Neural progenitor cell (in vitro differentiated cells): ENCODE data around the gene TPPP. TPM values are rescaled to one million over a fixed set of nuclear protein-coding genes. Genes with fewer than 3 reads are reported as not detected.
A peak's percentile ranks its signal among the peaks of the same experiment; 100 is the strongest.

Source experiments
- DNase-seq: peaks from one replicate; pipeline ENCODE4 v3.0.0-alpha.2; 2016; ENCODE audit warnings: low spot score
- H2AFZ ChIP-seq: fragments of 200-600 bp; sonication (generic); replicated peaks from 2 replicates; pipeline ENCODE4 v1.6.1; 2016; ENCODE audit warnings: antibody characterized with exemption
- H3F3A ChIP-seq: fragments of 200-600 bp; sonication (generic); 2 replicates; pipeline ENCODE4 v1.6.1; 2016; ENCODE audit warnings: antibody characterized with exemption, low read depth
- H3K27ac ChIP-seq: fragments of 200-600 bp; sonication (generic); 2 replicates; pipeline ENCODE4 v1.5.1; 2016; ENCODE audit warnings: mild to moderate bottlenecking
- H3K27me3 ChIP-seq: fragments of 200-600 bp; sonication (generic); 2 replicates; pipeline ENCODE4 v1.6.1; 2016; ENCODE audit warnings: mild to moderate bottlenecking, moderate library complexity
- H3K36me3 ChIP-seq: fragments of 200-600 bp; sonication (generic); 2 replicates; pipeline ENCODE4 v1.5.1; 2016
- H3K4me1 ChIP-seq: fragments of 200-600 bp; sonication (generic); 2 replicates; pipeline ENCODE4 v1.6.1; 2016; ENCODE audit warnings: mixed run types
- H3K4me2 ChIP-seq: fragments of 200-600 bp; sonication (generic); 2 replicates; pipeline ENCODE4 v1.6.1; 2016
- H3K4me3 ChIP-seq: fragments of 200-600 bp; sonication (generic); 2 replicates; pipeline ENCODE4 v1.5.1; 2016
- H3K79me2 ChIP-seq: fragments of 200-600 bp; sonication (generic); 2 replicates; pipeline ENCODE4 v1.6.1; 2016; ENCODE audit warnings: low read depth
- H3K9ac ChIP-seq: fragments of 200-600 bp; sonication (generic); 2 replicates; pipeline ENCODE4 v1.6.1; 2016
- H3K9me3 ChIP-seq: fragments of 200-600 bp; sonication (generic); 2 replicates; pipeline ENCODE4 v1.5.1; 2016; ENCODE audit warnings: low read depth
- H4K20me1 ChIP-seq: fragments of 200-600 bp; sonication (generic); 2 replicates; pipeline ENCODE4 v1.6.1; 2016; ENCODE audit warnings: low read depth
- H3K27ac Mint-ChIP-seq: 3 replicates; pipeline ENCODE4 v1.8.0; 2021; ENCODE audit warnings: mixed read lengths
- H3K27me3 Mint-ChIP-seq: 2 replicates; pipeline ENCODE4 v1.8.0; 2022; ENCODE audit warnings: low read depth, mild to moderate bottlenecking, inconsistent platforms, moderate library complexity, mixed read lengths; ENCODE audit not compliant: insufficient read depth
- H3K36me3 Mint-ChIP-seq: 3 replicates; pipeline ENCODE4 v1.8.0; 2021; ENCODE audit warnings: mixed read lengths
- H3K4me1 Mint-ChIP-seq: 3 replicates; pipeline ENCODE4 v1.8.0; 2021; ENCODE audit warnings: mixed read lengths
- H3K4me3 Mint-ChIP-seq: 3 replicates; pipeline ENCODE4 v1.8.0; 2021; ENCODE audit warnings: mild to moderate bottlenecking, moderate library complexity, mixed read lengths
- H3K9me3 Mint-ChIP-seq: 3 replicates; pipeline ENCODE4 v1.8.0; 2020; ENCODE audit warnings: mixed read lengths
- CTCF ChIP-seq: fragments of 200-600 bp; sonication (generic); IDR thresholded peaks from 2 replicates; pipeline ENCODE4 v1.5.1; 2017; ENCODE audit warnings: antibody characterized with exemption, mild to moderate bottlenecking
- EZH2 ChIP-seq: fragments of 200-600 bp; sonication (generic); IDR thresholded peaks from 2 replicates; pipeline ENCODE4 v1.6.1; 2017; ENCODE audit warnings: antibody characterized with exemption, mild to moderate bottlenecking, moderate library complexity
- EZH2phosphoT487 ChIP-seq: fragments of 200-600 bp; sonication (generic); IDR thresholded peaks from 2 replicates; pipeline ENCODE4 v1.6.1; 2017; ENCODE audit warnings: antibody characterized with exemption
- total RNA-seq: library from RNA; depleted of rRNA; stranded (reverse); fragments of >200 nt; gene quantifications from 2 replicates; pipeline ENCODE4 v1.2.3, GENCODE V29; 2015; ENCODE audit warnings: low replicate concordance

TPPP gene
- total RNA-seq, 1 donor from 2014 or later: not detected

GRCh38 chr5:642481-642880 is 50.7 kb downstream of the TPPP start:
- Mint-ChIP-seq H3K9me3 (no peaks in the 10 kb centered on the region), H3K4me3 (no peak overlapping the region), H3K4me1 (no peaks in the 10 kb centered on the region), H3K36me3 (peaks cover 30% of the 10 kb centered on the region), H3K27me3 (no peaks in the 10 kb centered on the region), H3K27ac (no peak overlapping the region)
- H3K27ac ChIP-seq: no peak overlapping the region
- no peaks in the 10 kb centered on the region for H4K20me1 ChIP-seq
- DNase-seq: no peak
- H3K27me3 ChIP-seq: no peaks in the 10 kb centered on the region
- H3K9me3 ChIP-seq: no peaks in the 10 kb centered on the region
- H3K9ac ChIP-seq: no peak overlapping the region
- peaks cover 2% of the 10 kb centered on the region for H3F3A ChIP-seq
- H3K4me1 ChIP-seq: no peaks in the 10 kb centered on the region
- H3K4me3 ChIP-seq: no peak overlapping the region
- no peaks in the 10 kb centered on the region for H3K79me2 ChIP-seq
- no peak overlapping the region for H3K4me2 ChIP-seq
- H3K36me3 ChIP-seq: peaks cover under 1% of the 10 kb centered on the region
- TF ChIP-seq CTCF (no peak), EZH2phosphoT487 (no peak), EZH2 (no peak)
- no peak overlapping the region for H2AFZ ChIP-seq

GRCh38 chr5:641331-641765 is 51.8 kb downstream of the TPPP start:
- H3K27ac Mint-ChIP-seq: no peak overlapping the region
- Histone ChIP-seq H3K4me3 (no peak overlapping the region), H3K9ac (no peak overlapping the region), H3F3A (no peaks in the 10 kb centered on the region), H3K36me3 (no peaks in the 10 kb centered on the region), H3K27me3 (no peaks in the 10 kb centered on the region), H3K27ac (no peak overlapping the region), H3K79me2 (no peaks in the 10 kb centered on the region), H3K4me2 (no peak overlapping the region), H2AFZ (no peak overlapping the region), H3K4me1 (no peaks in the 10 kb centered on the region), H4K20me1 (no peaks in the 10 kb centered on the region), H3K9me3 (no peaks in the 10 kb centered on the region)
- H3K27me3 Mint-ChIP-seq: no peaks in the 10 kb centered on the region
- no peak for DNase-seq
- H3K36me3 Mint-ChIP-seq: peaks cover 30% of the 10 kb centered on the region
- TF ChIP-seq CTCF (no peak), EZH2 (no peak), EZH2phosphoT487 (no peak)
- H3K9me3 Mint-ChIP-seq: no peaks in the 10 kb centered on the region
- H3K4me3 Mint-ChIP-seq: no peak overlapping the region
- H3K4me1 Mint-ChIP-seq: no peaks in the 10 kb centered on the region

- H3K27me3 Mint-ChIP-seq: no peaks in the 10 kb centered on the region
- H3K36me3 ChIP-seq: peaks cover 2% of the 10 kb centered on the region
- no peak for DNase-seq
Observed at GRCh38 chr5:640461-641330, 52.5 kb downstream of the TPPP start.

More at GRCh38 chr5:640461-641330, 52.5 kb downstream of the TPPP start:
- no peak overlapping the region for H3K27ac Mint-ChIP-seq
- peaks cover 29% of the 10 kb centered on the region for H3K36me3 Mint-ChIP-seq
- H3K9ac ChIP-seq: no peak overlapping the region
- H3K79me2 ChIP-seq: no peaks in the 10 kb centered on the region
- H3K4me1 ChIP-seq: no peaks in the 10 kb centered on the region
- H3K9me3 Mint-ChIP-seq: no peaks in the 10 kb centered on the region
- no peak overlapping the region for H3K4me2 ChIP-seq
- peak overlapping the region; percentile 35 for H3K4me3 Mint-ChIP-seq
- H3K4me3 ChIP-seq: no peak overlapping the region
- TF ChIP-seq EZH2phosphoT487: no peak
- no peak for TF ChIP-seq EZH2
- TF ChIP-seq CTCF: no peak
- H3K9me3 ChIP-seq: no peaks in the 10 kb centered on the region
- H3K4me1 Mint-ChIP-seq: no peaks in the 10 kb centered on the region
- H2AFZ ChIP-seq: no peak overlapping the region
- no peak overlapping the region for H3K27ac ChIP-seq
- H3K27me3 ChIP-seq: no peaks in the 10 kb centered on the region
- no peaks in the 10 kb centered on the region for H4K20me1 ChIP-seq
- no peaks in the 10 kb centered on the region for H3F3A ChIP-seq
